ENCODE measurements around the gene ENAH.
"Not testable (repeated sequence)": the region's sequence is repeated elsewhere in the genome, so short reads cannot be mapped to it uniquely, and the experiment has no call there.

ENAH gene

DNA sequence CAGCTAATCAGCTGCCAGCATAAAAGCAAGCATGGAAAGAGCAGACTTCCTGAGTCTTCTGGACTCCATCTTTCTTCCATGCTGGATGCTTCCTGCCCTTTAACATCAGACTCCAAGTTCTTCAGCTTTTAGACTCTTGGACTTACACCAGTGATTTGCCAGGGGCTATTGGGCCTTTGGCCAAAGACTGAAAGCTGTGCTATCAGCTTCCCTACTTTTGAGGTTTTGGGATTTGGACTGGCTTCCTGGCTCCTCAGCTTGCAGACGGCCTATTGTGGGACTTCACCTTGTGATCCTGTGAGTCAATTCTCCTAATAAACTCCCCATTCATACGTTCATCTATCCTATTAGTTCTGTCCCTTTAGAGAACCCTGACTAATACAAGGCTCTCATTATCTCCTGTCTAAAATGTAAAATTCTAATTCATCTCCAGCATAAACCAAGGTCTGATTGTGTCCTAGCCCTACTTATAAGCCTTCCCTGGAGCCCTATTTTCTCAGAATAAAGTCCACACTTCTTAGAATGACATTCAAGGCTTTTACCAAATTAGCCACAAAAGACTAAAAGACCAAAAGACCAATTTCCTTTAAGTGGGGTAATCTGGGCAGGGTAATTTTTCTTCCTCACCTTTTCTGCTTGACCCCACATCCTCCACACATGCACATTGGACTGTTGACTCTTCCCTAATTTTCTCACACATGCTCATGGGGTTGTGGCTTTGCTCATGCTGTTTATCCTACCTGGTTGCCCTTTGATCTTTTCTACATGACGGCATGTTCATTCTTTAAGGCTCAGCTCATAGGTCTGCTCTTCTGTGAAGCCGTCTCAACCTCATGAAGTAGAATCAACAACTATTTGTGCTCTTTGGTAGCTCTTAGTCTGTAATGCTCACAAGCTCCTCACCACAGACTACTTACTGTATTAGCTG is 18.1 kb upstream of the ENAH start:
- DNase-seq = no peak

DNA sequence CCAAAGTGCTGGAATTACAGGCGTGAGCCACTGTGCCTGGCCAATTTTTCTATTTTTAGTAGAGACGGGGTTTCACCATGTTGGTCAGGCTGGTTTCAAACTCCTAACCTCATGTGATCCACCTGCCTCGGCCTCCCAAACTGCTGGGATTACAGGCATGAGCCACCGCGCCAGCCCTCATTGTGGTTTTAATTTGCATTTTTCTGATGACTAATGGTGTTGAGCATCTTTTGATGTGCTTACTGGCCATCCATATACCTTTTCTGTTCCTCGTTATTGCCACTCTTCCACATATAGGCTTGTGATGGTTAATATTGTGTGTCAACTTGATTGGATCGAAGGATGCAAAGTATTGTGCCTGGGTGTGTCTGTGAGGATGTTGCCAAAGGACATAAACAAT is 17.4 kb upstream of the ENAH start:
- no peak for DNase-seq

DNA sequence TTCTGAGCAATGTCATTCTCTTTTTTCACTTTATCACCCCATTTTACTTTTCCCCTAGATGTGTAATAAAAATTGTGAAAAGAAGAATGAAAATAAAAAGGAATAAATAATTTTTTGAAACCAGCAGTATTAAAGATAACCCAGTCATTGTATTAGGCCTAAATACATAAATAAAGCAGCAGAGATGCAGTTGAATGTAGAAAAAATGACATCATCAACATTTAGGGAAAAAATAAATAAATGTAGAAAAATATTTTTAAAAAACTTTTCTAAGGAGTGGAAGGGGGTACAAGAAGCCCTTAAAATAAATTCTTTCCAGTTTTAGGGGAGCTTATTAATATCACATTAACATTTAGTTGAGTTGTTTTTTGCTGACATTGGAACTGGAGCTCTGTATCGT is 15.3 kb upstream of the ENAH start:
- no peak for DNase-seq

DNA sequence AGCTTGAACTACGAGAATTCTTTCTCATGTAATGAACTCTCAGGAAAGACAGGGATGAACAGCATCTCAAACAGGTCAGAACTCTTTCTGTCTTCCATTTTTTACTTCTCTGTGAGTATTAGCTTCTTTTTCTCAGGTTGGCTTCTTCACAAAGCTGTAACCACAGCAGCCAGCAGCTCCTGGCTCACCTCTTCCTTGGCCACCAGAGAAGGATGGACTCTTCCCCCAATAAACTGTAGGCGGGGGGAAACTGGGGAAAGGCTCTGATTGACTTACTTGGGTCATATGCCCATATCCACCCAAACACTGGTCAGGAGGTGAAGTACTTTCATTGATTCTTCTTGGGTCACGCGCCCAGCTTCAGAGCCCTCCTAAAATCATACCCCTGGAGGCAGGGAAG is 14.4 kb upstream of the ENAH start:
- DNase-seq = no peak

DNA sequence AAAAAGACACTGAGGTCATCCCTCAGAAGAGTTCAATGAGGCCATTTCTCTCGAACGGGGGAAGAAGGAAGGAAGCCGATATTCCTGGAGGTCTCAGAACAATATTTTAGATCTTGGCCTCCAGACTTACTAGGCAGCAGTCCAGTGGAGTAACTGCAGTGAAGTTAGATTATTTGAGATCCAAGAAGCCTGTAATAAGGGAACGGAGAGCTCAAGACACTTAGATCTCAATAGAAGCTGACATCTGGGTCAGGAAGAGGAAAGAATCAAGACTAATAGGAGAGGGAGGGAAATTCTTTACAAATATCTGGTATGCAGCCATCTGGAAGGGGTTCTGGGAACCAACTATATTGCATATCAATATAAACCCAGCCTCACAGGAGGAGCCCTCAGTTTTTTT is 13.6 kb upstream of the ENAH start:
- no peak for DNase-seq

DNA sequence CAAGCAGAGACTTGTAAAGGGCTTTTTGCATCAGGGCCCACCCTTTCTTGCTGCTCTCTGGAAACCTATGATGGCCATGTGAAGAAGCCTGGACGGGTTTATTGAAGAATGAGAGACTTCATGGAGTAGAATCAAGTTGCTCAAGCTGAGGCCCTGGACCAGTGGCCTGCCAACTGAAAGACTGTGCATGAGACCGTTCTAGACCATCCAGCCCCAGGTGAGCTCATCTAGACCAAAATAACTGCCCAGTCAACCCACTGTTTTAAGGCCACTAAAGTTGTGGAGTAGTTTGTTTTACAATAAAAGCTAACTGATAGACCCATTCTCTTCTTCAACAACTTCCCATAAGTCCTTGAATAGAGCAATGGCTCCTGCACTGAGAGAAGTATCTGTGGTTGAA is 11.8 kb upstream of the ENAH start:
- no peak for DNase-seq

DNA sequence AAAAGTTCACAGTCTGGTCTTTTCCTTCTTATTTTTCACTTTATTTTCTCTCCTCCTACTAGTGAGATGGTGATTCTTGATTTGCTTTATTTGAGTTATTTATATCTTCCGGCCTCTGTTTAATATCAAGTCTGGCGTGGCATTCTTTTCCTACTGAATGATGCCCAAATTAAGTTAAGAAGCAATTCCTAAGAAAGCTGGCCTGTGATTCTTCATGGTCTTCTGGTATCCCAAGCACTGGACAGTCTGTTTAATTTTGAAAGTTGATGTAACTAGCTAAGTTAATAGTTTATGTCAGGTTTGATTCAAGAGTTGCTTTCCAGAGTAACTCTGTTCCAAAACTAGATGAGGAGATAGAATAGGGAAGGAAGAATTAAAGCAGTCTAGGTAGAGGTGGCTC is 9.2 kb upstream of the ENAH start:
- DNase-seq = no peak

DNA sequence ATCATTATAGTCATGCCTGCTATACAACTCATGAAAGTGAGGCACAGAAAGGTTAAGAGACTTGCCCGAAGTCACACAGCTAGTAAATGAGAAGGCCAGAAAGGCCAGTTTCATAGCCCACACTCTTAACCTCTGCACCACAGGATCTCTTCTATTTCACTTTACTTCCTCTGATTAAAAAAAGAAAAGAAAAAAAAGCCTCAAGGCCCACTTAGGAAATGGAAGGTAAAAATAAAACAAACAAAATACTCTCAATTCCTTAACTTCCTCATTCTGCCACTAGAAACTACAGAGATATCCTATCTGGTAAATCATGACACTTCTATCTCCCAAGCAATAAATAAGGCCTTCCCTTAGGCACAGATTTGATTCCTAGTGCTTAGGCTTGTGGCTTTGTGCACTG is 7.6 kb upstream of the ENAH start:
- DNase-seq = no peak

DNA sequence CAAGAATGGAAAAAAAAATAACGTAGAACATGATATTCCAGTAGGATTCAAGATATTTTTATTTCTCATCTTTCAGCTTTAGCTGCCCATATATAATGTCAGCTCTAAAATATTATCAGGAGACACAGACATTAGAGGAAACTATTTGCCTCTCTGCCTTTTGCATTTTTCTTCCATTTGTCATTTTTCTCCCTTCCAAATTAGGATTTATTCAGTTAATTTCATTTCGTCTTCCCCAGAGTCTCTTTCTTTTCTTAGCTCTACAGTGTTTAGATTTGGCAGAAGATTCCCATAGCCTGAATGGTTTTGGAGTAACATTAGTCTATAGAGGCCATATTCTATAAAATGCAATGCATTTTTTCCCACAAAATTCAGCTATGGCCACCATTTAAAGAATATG is 5.1 kb upstream of the ENAH start:
- no peak for DNase-seq

DNA sequence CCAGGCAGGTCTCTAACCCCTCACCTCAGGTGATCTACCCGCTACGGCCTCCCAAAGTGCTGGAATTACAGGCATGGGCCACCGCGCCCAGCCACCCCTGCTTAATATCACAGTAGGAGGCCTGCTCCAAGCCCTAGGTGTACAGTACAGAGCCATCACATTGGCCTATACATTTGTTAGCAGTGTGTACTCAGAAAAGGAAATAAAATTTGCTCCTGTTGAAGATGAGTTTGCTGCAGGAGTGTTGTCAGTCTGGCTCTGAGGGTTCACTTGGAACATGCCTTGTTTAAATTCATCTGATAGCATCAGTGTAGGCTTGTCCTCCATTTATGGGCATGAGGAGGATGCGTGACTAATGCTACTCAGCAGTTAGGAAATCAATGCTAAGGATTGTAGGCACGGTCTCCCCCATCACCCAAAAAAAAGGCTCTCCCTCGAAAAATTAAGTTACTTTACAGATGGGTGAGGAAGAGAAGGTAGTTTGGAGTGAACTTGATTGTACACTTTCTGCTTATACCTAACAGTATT is 4.6 kb upstream of the ENAH start:
- no peak for DNase-seq

DNA sequence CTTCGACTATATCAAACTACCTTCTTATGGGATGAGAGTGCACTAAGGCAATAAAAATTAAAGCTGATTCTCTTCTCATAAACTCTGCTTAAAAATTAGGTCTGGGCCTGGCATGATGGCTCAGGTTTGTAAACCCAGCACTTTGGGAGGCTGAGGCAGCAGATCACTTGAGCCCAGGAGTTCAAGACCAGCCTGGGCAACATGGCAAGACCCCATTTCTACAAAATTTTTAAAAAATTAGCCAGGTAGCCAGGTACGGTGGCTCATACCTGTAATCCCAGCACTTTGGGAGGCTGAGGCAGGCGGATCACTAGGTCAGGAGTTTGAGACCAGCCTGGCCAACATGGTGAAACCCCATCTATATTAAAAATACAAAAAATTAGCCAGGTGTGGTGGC is 3.3 kb upstream of the ENAH start:
- DNase-seq = not testable (repeated sequence)

DNA sequence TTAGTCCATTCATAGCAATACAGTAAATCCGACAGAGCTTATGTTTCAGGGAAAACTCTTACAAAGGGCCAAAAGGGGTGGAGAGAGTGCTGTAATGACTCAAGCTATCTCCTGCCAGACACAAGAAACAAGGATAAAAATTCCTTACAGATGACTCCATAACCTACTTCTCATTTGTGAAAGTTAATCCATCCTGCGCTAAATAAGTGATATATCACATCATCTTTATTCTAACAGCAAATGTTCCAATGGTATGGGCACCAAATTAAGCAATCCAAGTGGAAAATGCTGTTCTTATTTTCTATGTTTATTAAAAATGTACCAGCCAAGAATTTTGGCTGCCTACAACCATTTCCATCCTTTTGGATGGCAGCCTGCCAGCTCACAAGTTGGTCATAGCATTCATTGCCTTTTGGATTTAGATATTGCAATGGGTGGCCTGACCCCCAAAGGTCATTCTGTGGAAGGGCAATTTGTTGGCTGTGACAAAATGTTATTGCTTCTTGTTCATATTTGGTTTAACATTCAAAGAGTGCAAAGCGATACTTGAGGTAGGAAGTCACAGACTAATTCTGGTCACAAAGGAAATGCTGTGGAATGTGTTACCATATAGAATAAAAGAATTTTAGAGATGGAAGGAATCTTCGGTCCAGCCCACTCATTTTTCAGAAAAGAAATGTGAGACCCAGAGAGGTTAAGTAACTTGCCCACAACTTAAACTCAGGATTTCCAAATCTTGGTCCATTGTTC is 2.8 kb upstream of the ENAH start:
- DNase-seq = no peak

DNA sequence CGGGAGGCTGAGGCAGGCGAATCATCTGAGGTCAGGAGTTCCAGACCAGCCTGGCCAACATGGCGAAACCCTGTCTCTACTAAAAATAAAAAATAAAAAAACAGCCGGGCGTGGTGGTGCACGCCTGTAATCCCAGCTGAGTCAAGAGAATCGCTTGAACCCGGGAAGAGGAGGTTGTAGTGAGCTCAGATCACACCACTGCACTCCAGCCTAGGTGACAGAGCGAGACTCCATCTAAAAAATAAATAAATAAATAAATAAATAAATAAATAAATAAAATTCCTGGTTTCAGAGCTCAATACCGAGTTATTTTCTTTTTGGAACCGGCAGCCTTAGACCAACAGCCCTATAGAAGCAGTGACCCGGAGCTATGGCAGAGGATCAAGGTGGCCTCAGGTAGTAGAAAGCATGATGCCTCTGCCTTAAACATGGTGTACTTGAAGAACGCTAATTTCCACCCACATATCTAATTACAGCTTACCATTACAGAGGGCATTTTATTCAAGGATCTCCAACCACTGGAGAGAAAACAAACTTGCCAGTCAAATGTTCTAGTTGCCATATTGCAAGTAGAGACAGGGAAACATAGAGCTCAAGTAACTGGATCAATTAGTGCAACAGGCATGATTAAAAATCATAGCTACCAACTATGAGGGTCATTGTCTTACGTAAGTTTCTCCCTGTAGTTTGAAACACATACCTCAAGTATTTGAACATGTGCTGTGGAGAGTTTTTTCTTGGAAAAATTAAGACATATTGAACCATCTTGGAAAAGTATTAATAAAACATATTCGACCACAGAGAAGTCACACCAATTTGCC is 2.0 kb upstream of the ENAH start:
- DNase-seq = no peak

DNA sequence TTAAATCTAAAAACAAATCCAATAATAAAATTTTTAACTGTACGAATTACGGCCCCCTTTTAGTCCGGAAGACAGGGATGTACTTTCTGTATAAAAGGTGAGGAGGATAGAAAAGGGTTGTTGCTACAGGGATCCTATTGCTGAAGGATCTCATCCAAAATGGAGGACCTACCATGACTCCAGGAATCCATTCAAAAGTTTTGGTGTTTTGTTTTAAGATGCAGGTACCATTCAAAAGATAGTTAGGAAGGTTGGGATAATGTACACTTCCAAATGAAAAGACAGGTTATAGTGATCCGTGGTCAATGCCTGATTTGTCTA is 1.3 kb upstream of the ENAH start:
- no peak for DNase-seq

DNA sequence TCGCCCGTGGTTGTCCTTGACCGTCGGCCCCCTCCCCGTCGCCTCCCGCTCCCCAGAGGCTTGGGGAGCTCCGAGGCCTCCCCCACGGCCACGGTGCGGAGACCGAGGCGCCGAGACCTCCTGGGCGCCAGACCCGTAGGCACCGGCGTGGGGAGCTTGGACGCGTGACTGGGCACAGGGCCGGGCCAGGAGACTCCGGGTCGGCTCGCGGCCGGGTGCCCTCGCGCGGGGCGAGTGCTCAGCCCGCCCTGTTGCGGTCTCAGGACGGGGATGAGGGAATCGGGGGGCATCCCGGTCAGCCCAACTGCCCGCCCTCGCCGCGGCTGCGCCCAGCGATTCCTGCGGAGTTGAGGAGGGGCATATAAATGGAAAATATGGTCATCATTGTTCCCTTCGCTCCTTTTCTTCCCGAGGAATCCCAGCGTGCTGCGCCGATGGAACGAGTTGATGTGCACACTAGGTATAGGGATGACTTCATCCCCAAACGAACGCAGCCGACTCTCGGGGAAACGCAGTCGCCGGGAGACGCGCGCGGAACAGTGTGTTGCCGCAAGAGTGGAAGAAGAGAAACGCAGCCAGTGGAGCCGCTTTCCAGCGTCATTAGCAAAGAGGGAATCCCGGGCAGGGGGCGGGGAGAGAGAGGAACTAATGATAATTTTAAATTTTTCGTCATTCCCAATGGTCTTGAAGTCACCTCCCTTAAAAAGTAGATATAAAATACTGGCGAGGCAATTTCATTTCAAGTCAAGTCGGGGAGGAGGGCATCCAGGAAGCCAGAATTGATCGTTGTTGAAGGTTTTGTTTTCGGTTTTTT is 747 bp upstream of the ENAH start:
- no peak for DNase-seq

DNA sequence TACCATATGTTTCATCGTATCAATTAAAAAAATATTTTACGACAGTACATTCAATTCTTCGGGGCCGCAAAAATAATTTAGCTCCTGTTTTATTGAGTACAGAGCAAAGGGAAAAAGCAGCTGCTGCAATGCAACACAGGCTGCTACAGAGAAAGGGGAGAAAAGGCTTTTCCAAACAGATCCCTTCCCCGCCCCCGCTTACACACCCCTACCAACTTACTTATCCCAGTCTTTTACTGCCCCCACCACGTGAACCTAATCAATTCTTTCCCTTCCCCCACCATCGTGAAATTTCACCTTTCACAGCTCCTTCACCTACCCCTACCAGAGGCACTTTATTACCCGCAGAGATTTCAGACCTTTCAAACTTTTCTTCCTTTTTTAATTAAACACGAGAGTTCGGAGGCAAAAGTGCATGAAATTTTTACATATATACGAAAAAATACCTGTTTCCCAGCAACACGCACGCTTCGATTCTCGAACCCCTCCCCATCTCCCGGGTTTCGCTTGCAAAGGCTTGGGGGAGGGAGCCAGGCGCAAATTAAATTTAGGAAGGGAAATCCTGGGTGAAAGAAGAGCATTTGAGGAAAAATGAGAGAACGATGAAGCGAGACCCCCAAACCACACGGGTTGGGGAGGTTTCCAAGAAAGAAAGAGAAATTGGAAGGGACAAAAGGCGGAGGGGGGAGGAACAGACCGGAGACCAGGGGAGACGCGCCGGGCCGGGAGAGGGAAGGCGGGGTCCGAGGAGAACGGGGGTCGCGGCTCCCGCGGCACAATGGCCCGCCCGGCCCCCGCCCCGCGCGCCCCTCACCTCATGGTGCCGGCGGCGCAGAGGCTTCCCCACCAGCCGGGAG is 823 bp downstream of the ENAH start:
- DNase-seq = no peak

DNA sequence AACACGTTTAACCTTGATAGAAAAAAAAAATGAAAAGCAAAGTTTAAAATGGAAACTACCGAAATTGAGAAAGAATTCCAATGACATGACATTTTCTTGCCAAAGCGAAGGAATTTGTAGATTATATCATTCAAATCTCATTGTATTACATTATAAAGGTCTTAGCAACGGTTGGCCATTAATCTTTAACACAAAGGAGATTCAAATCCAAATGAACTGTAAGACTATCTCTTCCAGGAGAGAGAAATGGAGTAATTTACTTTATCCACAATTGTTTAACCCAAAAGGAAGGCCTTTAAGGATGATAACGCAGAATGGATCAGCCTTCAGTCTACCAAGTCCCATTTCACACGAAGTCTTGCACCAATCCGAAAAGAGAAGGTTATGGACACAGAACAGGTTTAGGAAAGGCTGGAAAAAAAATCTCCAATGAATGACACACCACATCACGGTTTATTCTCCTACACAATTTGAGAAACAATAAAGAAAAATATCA is 1.5 kb downstream of the ENAH start:
- no peak for DNase-seq

DNA sequence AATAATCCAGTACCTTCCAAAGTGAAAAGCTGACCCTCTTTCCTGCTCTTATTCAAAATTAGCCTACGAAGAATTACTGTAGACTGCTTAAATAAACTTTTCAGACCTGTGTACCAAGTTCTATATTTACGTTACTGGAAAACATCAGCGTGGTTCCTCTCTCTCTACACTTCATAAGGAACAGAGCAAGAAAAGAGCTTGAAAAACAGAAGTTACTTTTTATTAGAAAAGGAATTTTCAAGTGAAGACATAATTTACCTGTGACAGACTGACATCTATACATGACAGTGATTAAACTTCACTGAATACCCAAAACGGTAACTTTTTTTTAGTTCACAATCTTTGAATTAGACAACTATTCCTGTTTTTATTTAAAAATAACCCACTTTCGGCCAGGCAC is 2.7 kb downstream of the ENAH start:
- DNase-seq = no peak

DNA sequence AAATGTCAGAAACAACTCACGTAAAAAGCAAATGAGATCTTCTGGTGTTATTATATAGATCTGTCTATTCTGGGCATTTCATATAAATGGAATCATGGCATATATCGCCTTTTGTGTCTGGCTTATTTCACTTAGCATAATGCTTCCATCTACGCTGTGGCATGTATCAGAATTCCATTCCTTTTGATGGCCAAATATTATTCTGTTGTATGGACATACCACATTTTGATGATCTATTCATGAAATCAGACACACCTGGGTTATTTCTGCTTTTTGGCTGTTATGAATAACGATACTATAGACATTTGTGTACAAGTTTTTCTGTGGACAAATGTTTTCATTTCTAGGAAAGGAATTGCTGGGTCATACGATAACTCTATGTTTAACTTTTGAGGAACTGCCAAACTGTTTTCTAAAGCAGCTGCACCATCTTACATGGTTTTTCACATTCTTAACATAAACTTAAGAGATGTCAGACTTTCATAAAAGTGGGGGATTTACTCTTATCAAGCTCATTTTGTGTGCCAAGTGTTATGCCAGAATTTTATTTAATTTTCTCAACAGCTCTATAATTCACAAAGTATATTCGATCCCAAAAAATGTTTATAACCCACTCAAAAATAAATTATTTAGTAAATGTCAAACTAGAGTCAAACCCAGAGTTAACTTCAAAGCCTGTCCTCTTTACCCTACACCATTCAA is 7.6 kb downstream of the ENAH start:
- no peak for DNase-seq

DNA sequence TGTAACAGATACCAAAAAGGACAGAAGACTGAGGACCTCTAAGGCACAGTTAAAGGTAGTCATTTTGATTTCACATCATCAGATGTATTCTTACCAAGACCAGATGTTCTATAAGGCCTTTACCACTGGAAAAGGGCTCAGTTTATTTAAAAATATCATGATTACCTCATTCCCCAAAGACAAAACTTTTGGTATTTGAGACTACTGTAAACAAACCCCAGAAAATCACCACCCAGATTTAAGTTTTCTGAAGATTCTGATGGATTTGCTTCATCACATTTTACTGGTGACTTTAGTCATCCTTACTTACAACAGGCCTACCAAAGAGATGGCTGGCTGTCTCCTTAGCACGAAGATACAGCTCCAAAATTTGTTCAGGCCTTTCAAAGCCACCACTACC is 8.3 kb downstream of the ENAH start:
- DNase-seq = no peak

DNA sequence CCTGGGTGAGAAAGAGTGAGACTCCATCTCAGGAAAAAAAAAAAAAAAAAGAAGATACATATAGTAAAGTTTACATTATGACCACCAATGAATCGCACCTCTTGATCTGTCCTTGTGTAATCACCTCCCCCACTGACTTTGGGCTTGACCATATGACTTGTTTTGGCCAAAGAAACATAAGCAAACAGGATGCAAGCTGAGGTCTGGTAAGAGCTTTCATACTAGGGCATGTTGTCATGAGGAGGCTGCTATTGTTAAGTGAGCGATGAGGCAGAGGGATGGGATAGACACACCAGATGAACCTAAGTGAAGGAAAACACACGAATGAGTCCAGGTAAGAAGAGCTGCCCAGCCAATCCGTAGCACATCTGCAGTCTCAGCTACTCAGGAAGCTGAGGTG is 10.7 kb downstream of the ENAH start:
- DNase-seq = no peak

Data from activated CD4-positive, alpha-beta T cell treated with anti-CD3 and anti-CD28 coated beads, Interleukin-2, amount 50 U/mL, for 16 hours (primary cell).